ENCODE data around the gene PCIF1. TPM values are rescaled to one million over a fixed set of nuclear protein-coding genes. Genes with fewer than 3 reads are reported as not detected.
A peak's percentile ranks its signal among the peaks of the same experiment; 100 is the strongest.

Gene PCIF1
- total RNA-seq, 6 experiments from 2014 or later: 14.8 to 23.1 (median 19.5) TPM

DNA sequence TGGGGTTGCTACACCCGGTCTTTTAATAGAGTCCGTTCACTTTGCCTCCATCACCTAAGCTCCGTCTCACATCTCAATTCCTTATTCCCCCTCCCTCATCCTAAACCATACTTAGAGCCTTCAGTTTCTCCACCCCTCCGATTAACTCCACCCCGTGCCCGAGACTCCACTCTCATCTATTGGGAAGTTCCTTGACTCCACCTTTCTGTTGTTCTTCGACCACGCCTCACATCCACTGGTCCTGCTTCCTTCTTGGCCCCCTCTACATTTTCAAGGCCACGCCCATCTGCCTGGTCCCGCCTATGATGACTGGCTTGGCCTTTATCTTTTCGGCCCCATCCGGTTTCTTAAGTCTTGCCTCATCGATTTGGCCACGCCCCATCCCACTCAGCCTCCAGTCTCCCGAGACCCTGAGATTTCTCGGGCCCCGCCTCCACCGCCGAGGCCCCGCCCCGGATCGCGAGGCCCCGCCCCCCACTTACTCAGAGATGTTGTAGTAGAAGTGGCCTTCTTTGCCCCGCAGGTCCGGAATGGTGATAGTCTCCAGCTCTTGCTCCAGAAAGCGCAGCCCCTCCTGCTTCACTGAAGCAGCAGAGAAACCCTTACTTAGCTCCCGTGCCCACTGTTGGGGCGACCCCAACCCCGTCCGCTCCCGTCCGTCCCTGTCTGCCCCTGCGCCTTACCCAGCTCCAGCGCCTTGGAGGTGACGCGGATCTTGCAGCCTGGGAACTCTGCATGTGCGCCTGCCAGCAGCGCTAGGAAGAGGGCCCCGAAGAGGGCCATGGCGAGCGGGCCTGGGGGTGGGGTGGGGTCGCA is 23.6 kb upstream of the PCIF1 start:
- H3K36me3 Mint-ChIP-seq (ENCODE audit: low read depth): peaks cover 5% of the 10 kb centered on the region
- H3K4me1 Mint-ChIP-seq (ENCODE audit: low read depth): peaks cover 26% of the 10 kb centered on the region

DNA sequence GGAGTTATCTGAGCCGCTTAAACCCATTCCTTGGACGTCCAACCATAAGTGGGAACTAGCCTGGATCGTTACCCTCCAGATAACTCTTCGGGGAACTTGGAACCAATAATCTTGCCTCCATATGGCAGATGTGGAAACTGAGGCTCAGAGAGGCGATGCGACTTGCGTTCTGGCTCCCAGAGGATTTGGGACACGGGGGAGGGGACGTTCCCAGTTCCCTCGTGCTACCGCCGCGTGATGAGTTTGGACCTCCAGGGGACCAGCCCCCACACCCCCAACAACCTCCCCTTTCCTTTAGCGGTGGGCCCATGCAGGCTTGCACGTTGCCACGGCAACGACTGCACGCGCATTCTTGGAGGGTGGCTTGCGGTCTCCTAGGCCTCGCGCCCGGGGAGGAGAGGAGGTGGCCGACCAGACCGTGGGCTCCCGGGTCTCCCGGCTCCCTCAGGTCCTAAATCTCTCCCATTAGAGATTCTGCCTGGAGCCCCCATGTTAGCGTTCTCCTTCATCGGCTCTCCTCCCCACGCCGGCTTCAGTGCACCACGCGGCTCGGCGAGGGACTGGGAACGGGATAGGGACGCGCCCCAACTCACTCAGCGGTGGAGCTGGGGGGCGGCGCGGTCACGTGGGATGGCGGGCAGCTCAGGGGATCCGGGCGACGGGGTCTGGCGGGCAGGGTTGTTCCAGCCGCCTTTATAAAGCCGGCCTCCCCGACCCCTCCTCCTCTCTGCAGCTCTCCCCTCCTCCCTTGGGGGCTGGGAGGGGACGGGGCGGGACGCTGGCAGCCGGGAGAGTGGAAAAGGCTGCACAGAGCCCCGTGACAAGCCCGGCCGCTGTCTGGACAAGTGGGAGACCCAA is 22.8 kb upstream of the PCIF1 start, which contains the start of gene PLTP:
PLTP (minus strand) TSS at position 670 of the 858 bp plus-strand sequence. CDS start 703 bp downstream, outside the sequence.
- peak; percentile 32 for DNase-seq
- TF ChIP-seq, protein P1, sequence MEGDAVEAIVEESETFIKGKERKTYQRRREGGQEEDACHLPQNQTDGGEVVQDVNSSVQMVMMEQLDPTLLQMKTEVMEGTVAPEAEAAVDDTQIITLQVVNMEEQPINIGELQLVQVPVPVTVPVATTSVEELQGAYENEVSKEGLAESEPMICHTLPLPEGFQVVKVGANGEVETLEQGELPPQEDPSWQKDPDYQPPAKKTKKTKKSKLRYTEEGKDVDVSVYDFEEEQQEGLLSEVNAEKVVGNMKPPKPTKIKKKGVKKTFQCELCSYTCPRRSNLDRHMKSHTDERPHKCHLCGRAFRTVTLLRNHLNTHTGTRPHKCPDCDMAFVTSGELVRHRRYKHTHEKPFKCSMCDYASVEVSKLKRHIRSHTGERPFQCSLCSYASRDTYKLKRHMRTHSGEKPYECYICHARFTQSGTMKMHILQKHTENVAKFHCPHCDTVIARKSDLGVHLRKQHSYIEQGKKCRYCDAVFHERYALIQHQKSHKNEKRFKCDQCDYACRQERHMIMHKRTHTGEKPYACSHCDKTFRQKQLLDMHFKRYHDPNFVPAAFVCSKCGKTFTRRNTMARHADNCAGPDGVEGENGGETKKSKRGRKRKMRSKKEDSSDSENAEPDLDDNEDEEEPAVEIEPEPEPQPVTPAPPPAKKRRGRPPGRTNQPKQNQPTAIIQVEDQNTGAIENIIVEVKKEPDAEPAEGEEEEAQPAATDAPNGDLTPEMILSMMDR (IDR thresholded peaks at IDR 0.05): no peak
- Mint-ChIP-seq H3K4me1 (ENCODE audit: low read depth) (peaks cover 20% of the 10 kb centered on the region), H3K27ac (peak within 1 kb of the TSS; percentile 80), H3K4me3 (peak within 1 kb of the TSS; percentile 85), H3K27me3 (ENCODE audit: insufficient read depth) (peaks cover 10% of the 10 kb centered on the region), H3K9me3 (no peaks in the 10 kb centered on the region), H3K36me3 (ENCODE audit: low read depth) (peaks cover 5% of the 10 kb centered on the region)

More for the DNA sequence above, 23.6 kb upstream of the PCIF1 start:
- H3K27me3 Mint-ChIP-seq (ENCODE audit: insufficient read depth): peaks cover 8% of the 10 kb centered on the region
- peak overlapping the region; percentile 80 for H3K27ac Mint-ChIP-seq
- H3K9me3 Mint-ChIP-seq: no peaks in the 10 kb centered on the region
- TF ChIP-seq, protein P1 (IDR thresholded peaks at IDR 0.05): no peak
- peak; percentile 95 for DNase-seq
- peak overlapping the region; percentile 85 for H3K4me3 Mint-ChIP-seq

DNA sequence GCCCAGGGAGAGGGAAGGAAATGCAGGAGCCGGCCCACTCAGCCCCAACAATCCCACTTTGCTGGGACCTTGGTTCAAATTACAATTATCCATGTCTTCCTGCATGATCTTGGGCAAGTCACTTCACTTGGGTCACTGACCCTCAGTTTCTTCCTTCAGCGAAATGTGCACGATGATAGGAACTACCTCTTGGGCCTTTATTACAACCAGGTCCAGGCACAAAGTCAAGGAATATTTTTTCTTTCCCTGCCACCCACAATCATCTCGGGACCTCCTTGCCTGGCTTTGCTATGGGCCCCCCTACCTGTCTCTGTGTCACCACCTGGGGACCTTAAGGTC is 22.2 kb upstream of the PCIF1 start:
- H3K4me3 Mint-ChIP-seq: peak overlapping the region; percentile 85
- H3K9me3 Mint-ChIP-seq: no peaks in the 10 kb centered on the region
- no peak for DNase-seq
- TF ChIP-seq, protein P1 (IDR thresholded peaks at IDR 0.05): no peak
- peaks cover 5% of the 10 kb centered on the region for H3K36me3 Mint-ChIP-seq (ENCODE audit: low read depth)
- H3K27me3 Mint-ChIP-seq (ENCODE audit: insufficient read depth): peaks cover 8% of the 10 kb centered on the region
- peak overlapping the region; percentile 60 for H3K27ac Mint-ChIP-seq
- peaks cover 20% of the 10 kb centered on the region for H3K4me1 Mint-ChIP-seq (ENCODE audit: low read depth)

DNA sequence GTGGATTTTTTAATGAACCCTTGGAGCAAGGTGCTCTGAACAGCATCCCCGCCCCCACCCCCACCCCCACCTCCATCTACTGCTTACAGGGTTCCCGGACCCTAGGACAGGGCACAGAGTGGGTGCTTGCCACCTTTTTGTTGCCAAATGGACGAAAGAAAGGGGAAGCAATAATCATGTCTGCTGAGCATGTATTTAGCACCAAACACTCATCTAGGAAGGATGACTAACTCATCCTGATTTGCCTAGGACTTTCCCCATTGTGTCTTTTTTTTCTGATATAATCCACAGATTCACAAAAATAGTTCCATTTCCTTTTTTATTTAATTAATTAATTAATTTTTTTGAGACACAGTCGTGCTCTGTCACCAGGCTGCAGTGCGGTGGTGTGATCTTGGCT is 21.4 kb upstream of the PCIF1 start:
- DNase-seq: no peak

DNA sequence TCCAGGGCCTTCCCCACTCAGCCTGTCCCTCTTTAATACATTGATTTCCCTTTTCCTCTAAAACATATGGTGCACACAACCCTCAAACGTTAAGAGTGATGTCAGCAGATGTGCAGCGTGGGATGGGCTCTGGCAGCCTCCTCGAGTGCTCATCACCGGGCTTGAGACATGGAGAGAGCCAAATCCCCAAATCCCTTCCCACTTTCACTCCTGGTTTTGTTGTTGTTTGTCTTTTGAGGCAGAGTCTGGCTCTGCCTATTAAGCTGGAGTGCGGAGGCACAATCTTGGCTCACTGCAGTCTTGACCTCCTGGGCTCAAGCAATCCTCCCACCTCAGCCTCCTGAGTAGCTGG is 16.7 kb upstream of the PCIF1 start:
- Mint-ChIP-seq H3K4me3 (no peak overlapping the region), H3K27ac (no peak overlapping the region), H3K27me3 (ENCODE audit: insufficient read depth) (peaks cover 11% of the 10 kb centered on the region), H3K4me1 (ENCODE audit: low read depth) (peaks cover 24% of the 10 kb centered on the region), H3K36me3 (ENCODE audit: low read depth) (no peaks in the 10 kb centered on the region), H3K9me3 (no peaks in the 10 kb centered on the region)
- DNase-seq: no peak
- TF ChIP-seq, protein P1 (IDR thresholded peaks at IDR 0.05): no peak

More for the DNA sequence above, 21.4 kb upstream of the PCIF1 start:
- Mint-ChIP-seq H3K4me1 (ENCODE audit: low read depth) (peaks cover 27% of the 10 kb centered on the region), H3K4me3 (no peak overlapping the region; the same call in 1 of the 2 replicates), H3K9me3 (no peaks in the 10 kb centered on the region), H3K27me3 (ENCODE audit: insufficient read depth) (peaks cover 8% of the 10 kb centered on the region), H3K36me3 (ENCODE audit: low read depth) (peaks cover 5% of the 10 kb centered on the region), H3K27ac (no peak overlapping the region)
- TF ChIP-seq, protein P1 (IDR thresholded peaks at IDR 0.05): no peak

Data from HFFc6 (cell line).